Right atrium auricular region (tissue), 2 donors: Measurements from ENCODE around the gene PCDHGA7. TPM values are rescaled to one million over a fixed set of nuclear protein-coding genes. Genes with fewer than 3 reads are reported as not detected.

Source experiments
- DNase-seq: peaks from one replicate; pipeline ENCODE4 v3.0.0-alpha.2; 2019; ENCODE audit warnings: low spot score
- H3K27ac ChIP-seq, 2 donors: fragments of 200-600 bp; sonication (generic); 1 replicate in 1 of 2; 2 replicates in 1 of 2; pipeline ENCODE4 v1.5.1; 2016 to 2019
- H3K27me3 ChIP-seq, 2 donors: fragments of 200-600 bp; sonication (generic); one replicate each; pipeline versions ENCODE4 v1.5.1 to v1.6.0; 2017 to 2019
- H3K36me3 ChIP-seq: fragments of 200-600 bp; sonication (generic); one replicate; pipeline ENCODE4 v1.5.1; 2016
- H3K4me1 ChIP-seq, 2 donors: fragments of 200-600 bp; sonication (generic); one replicate each; pipeline versions ENCODE4 v1.5.1 to v1.6.0; 2017 to 2019
- H3K4me3 ChIP-seq, 2 donors: fragments of 200-600 bp; sonication (generic); 1 replicate in 1 of 2; 2 replicates in 1 of 2; pipeline ENCODE4 v1.5.1; 2017 to 2019; ENCODE audit warnings: mild to moderate bottlenecking in 1 of 2, moderate library complexity in 1 of 2
- H3K9me3 ChIP-seq, 2 donors: fragments of 200-600 bp; sonication (generic); one replicate each; pipeline ENCODE4 v1.5.1; 2019
- total RNA-seq, 2 donors: library from RNA; depleted of rRNA; stranded (reverse); fragments of >200 nt; gene quantifications; one replicate each; pipeline ENCODE4 v1.1.0, GENCODE V29; 2016
- TF ChIP-seq, protein P1 (sequence below), 2 donors: fragments of 200-600 bp; sonication (generic); IDR thresholded peaks; one replicate each; pipeline ENCODE4 v1.5.1; 2019; ENCODE audit warnings: antibody characterized with exemption in 2 of 2

PCDHGA7 gene
- total RNA-seq, 2 donors from 2014 or later, result 4.9 to 6.1 TPM

GRCh38 chr5:141363952-141364660, 18.4 kb upstream of the PCDHGA7 start, which contains the start of gene PCDHGA5:
Gene PCDHGA5 (plus strand): TSS chr5:141364162. CDS start chr5:141364331, 169 bp downstream.
- no peaks in the 10 kb centered on the region for H3K4me1 ChIP-seq
- H3K4me3 ChIP-seq, result peak within 1 kb of the TSS in 1 of 2 donors; percentile 24
- H3K27ac ChIP-seq, result no peak within 1 kb of the TSS
- H3K9me3 ChIP-seq, result peaks cover 22 to 95% of the 10 kb centered on the region in 2 donors
- H3K27me3 ChIP-seq, result no peaks in the 10 kb centered on the region
- no peaks in the 10 kb centered on the region for H3K36me3 ChIP-seq
- no peak for DNase-seq
- TF ChIP-seq, protein P1, sequence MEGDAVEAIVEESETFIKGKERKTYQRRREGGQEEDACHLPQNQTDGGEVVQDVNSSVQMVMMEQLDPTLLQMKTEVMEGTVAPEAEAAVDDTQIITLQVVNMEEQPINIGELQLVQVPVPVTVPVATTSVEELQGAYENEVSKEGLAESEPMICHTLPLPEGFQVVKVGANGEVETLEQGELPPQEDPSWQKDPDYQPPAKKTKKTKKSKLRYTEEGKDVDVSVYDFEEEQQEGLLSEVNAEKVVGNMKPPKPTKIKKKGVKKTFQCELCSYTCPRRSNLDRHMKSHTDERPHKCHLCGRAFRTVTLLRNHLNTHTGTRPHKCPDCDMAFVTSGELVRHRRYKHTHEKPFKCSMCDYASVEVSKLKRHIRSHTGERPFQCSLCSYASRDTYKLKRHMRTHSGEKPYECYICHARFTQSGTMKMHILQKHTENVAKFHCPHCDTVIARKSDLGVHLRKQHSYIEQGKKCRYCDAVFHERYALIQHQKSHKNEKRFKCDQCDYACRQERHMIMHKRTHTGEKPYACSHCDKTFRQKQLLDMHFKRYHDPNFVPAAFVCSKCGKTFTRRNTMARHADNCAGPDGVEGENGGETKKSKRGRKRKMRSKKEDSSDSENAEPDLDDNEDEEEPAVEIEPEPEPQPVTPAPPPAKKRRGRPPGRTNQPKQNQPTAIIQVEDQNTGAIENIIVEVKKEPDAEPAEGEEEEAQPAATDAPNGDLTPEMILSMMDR (IDR thresholded peaks at IDR 0.05), result peak in 1 of 2 donors; percentile 15

DNA sequence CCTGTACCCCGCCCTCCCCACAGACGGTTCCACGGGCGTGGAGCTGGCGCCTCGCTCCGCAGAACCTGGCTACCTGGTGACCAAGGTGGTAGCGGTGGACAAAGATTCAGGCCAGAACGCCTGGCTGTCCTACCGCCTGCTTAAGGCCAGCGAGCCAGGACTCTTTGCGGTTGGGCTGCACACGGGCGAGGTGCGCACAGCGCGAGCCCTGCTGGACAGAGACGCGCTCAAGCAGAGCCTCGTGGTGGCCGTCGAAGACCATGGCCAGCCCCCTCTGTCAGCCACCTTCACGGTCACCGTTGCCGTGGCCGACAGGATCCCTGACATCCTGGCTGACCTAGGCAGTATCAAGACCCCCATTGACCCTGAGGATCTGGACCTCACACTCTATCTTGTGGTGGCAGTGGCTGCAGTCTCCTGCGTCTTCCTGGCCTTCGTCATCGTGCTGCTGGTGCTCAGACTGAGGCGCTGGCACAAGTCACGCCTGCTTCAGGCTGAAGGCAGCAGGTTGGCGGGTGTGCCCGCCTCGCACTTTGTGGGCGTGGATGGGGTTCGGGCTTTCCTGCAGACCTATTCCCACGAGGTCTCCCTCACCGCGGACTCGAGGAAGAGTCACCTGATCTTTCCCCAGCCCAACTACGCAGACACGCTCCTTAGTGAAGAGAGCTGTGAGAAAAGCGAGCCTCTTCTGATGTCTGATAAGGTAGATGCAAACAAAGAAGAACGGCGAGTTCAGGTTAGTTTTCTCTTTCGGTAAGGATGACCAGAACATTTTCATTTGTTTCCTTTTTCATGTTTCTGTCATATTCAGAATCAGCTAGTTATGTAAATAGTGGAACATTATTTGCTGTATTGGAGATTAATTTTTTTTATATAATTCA, 16.3 kb upstream of the PCDHGA7 start:
- TF ChIP-seq, protein P1 (IDR thresholded peaks at IDR 0.05), result no peak
- Histone ChIP-seq H3K9me3 (peaks cover 20 to 95% of the 10 kb centered on the region in 2 donors), H3K4me1 (no peaks in the 10 kb centered on the region), H3K36me3 (no peaks in the 10 kb centered on the region), H3K27me3 (no peaks in the 10 kb centered on the region), H3K27ac (no peak overlapping the region), H3K4me3 (no peak overlapping the region)
- DNase-seq, result no peak

- DNase-seq, result no peak
- H3K36me3 ChIP-seq, result no peaks in the 10 kb centered on the region
- H3K27me3 ChIP-seq, result no peaks in the 10 kb centered on the region
- no peaks in the 10 kb centered on the region for H3K4me1 ChIP-seq
- H3K4me3 ChIP-seq, result peak within 1 kb of the TSS; percentile 8 to 31
- TF ChIP-seq, protein P1 (IDR thresholded peaks at IDR 0.05), result peak; percentile 31 to 55
- H3K27ac ChIP-seq, result peak within 1 kb of the TSS in 1 of 2 donors; percentile 24
- H3K9me3 ChIP-seq, result peaks cover 22 to 95% of the 10 kb centered on the region in 2 donors
Measured at GRCh38 chr5:141369994-141370848, 12.3 kb upstream of the PCDHGA7 start, which contains the start of gene PCDHGB3. Gene PCDHGB3 (plus strand): TSS chr5:141370242. CDS start chr5:141370395, 153 bp downstream.

DNA sequence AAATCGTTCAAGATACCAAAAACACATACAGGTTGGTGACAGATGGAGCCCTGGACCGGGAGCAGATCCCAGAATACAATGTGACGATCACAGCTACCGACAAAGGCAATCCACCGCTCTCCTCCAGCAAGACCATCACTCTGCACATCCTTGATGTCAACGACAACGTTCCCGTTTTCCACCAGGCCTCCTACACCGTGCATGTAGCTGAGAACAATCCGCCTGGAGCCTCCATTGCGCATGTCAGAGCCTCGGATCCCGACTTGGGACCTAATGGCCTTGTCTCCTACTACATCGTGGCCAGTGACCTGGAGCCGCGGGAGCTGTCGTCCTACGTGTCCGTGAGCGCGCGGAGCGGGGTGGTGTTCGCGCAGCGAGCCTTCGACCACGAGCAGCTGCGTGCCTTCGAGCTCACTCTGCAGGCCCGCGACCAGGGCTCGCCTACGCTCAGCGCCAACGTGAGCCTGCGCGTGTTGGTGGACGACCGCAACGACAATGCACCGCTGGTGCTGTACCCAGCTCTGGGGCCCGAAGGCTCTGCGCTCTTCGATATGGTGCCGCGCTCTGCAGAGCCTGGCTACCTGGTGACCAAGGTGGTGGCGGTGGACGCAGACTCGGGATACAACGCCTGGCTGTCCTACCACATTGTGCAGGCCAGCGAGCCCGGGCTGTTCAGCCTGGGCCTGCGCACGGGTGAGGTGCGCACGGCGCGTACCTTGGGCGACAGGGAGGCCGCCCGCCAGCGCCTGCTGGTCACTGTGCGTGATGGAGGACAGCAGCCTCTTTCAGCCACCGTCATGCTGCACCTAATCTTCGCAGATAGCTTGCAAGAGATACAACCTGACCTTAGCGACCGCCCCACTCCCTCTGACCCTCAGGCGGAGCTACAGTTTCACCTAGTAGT, 10.7 kb upstream of the PCDHGA7 start:
- no peaks in the 10 kb centered on the region for H3K4me1 ChIP-seq
- H3K27me3 ChIP-seq, result no peaks in the 10 kb centered on the region
- TF ChIP-seq, protein P1 (IDR thresholded peaks at IDR 0.05), result no peak
- no peak overlapping the region for H3K4me3 ChIP-seq
- peaks cover 15 to 91% of the 10 kb centered on the region in 2 donors for H3K9me3 ChIP-seq
- no peak overlapping the region for H3K27ac ChIP-seq
- no peak for DNase-seq
- H3K36me3 ChIP-seq, result no peaks in the 10 kb centered on the region
